Keratinocyte (primary cell): Measurements from ENCODE around the gene CNTNAP5.

ENCODE experiments used
- CTCF ChIP-seq, 3 experiments: IDR thresholded peaks in 1 of 3; conservative IDR thresholded peaks in 1 of 3; optimal IDR thresholded peaks in 1 of 3; 2 replicates in 2 of 3; 3 replicates in 1 of 3; pipeline versions ENCODE3 to v1.5.1; 2011; ENCODE audit warnings: low read length in 3 of 3, mild to moderate bottlenecking in 3 of 3, moderate library complexity in 2 of 3, control low read depth in 1 of 3, inconsistent platforms in 1 of 3; ENCODE audit not compliant: insufficient read depth in 2 of 3; ENCODE audit errors: extremely low read depth in 1 of 3
- EZH2 ChIP-seq: IDR thresholded peaks from one replicate; pipeline ENCODE4 v1.6.1; 2012; ENCODE audit warnings: inconsistent platforms, mild to moderate bottlenecking, low read length, moderate library complexity

DNA sequence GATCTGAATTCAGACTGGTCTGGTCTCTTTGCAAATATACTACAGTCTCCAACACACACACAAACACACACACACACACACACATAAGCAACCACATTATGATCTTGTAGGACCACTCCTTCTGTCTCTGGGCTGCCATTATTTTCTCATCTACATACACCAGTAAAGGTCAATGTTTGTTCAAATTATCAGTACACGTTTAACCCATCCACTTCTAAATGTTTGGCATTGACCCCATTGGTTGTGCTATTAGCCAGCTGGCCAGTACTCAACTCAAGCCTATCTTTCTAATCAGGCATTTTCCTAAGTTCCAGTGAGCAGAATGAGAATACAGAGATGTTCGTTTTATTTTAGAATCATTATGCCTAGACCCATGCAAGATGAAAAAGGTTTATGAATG, 186.4 kb downstream of the CNTNAP5 start:
- TF ChIP-seq CTCF (optimal IDR thresholded peaks at IDR 0.05 in 1 of 3, IDR thresholded peaks at IDR 0.05 in 1 of 3, conservative IDR thresholded peaks at IDR 0.05 in 1 of 3; ENCODE audit: extremely low read depth in 1 of 3, insufficient read depth in 2 of 3, low read length in 3 of 3) (no peak), EZH2 (no peak)
